ENCODE data around the gene PCYT1B.

PCYT1B gene

GRCh38 chrX:24684048-24684447 lies 36.9 kb upstream of the PCYT1B start:
- H3K9me3 Mint-ChIP-seq: peaks cover 10% of the 10 kb centered on the region
- H3K4me3 Mint-ChIP-seq: no peak overlapping the region
- no peaks in the 10 kb centered on the region for H3K36me3 Mint-ChIP-seq (ENCODE audit: low read depth)
- TF ChIP-seq CTCF (IDR thresholded peaks at IDR 0.05; ENCODE audit: unreplicated experiment in 3 of 3): no peak
- H3K27me3 Mint-ChIP-seq (ENCODE audit: low read depth): no peaks in the 10 kb centered on the region
- no peaks in the 10 kb centered on the region for H3K4me1 Mint-ChIP-seq
- no peak overlapping the region for H3K27ac Mint-ChIP-seq

GRCh38 chrX:24682739-24683432 lies 35.7 kb upstream of the PCYT1B start:
- TF ChIP-seq CTCF (IDR thresholded peaks at IDR 0.05; ENCODE audit: unreplicated experiment in 3 of 3): no peak
- H3K4me1 Mint-ChIP-seq: no peaks in the 10 kb centered on the region
- no peaks in the 10 kb centered on the region for H3K27me3 Mint-ChIP-seq (ENCODE audit: low read depth)
- no peak overlapping the region for H3K4me3 Mint-ChIP-seq
- H3K27ac Mint-ChIP-seq: no peak overlapping the region
- H3K9me3 Mint-ChIP-seq: peaks cover 10% of the 10 kb centered on the region
- H3K36me3 Mint-ChIP-seq (ENCODE audit: low read depth): no peaks in the 10 kb centered on the region

GRCh38 chrX:24676403-24677024 lies 29.4 kb upstream of the PCYT1B start:
- H3K27ac Mint-ChIP-seq: no peak overlapping the region
- peak; percentile 66 to 76 (median 74) for TF ChIP-seq CTCF (IDR thresholded peaks at IDR 0.05; ENCODE audit: unreplicated experiment in 3 of 3)
- no peaks in the 10 kb centered on the region for H3K36me3 Mint-ChIP-seq (ENCODE audit: low read depth)
- H3K9me3 Mint-ChIP-seq: no peaks in the 10 kb centered on the region
- no peaks in the 10 kb centered on the region for H3K4me1 Mint-ChIP-seq
- H3K27me3 Mint-ChIP-seq (ENCODE audit: low read depth): no peaks in the 10 kb centered on the region
- no peak overlapping the region for H3K4me3 Mint-ChIP-seq

- Mint-ChIP-seq H3K36me3 (ENCODE audit: low read depth) (no peaks in the 10 kb centered on the region), H3K27me3 (ENCODE audit: low read depth) (no peaks in the 10 kb centered on the region), H3K4me1 (no peaks in the 10 kb centered on the region), H3K27ac (no peak overlapping the region), H3K9me3 (no peaks in the 10 kb centered on the region), H3K4me3 (no peak overlapping the region)
- no peak for TF ChIP-seq CTCF (IDR thresholded peaks at IDR 0.05; ENCODE audit: unreplicated experiment in 3 of 3)
Observed at GRCh38 chrX:24673424-24673823, 26.3 kb upstream of the PCYT1B start.

- Mint-ChIP-seq H3K9me3 (no peaks in the 10 kb centered on the region), H3K27ac (no peak overlapping the region), H3K36me3 (ENCODE audit: low read depth) (no peaks in the 10 kb centered on the region), H3K4me3 (no peak overlapping the region), H3K4me1 (no peaks in the 10 kb centered on the region), H3K27me3 (ENCODE audit: low read depth) (no peaks in the 10 kb centered on the region)
- TF ChIP-seq CTCF (IDR thresholded peaks at IDR 0.05; ENCODE audit: unreplicated experiment in 3 of 3): no peak
Observed at GRCh38 chrX:24672701-24673190, 25.6 kb upstream of the PCYT1B start.

- no peaks in the 10 kb centered on the region for H3K9me3 Mint-ChIP-seq
- H3K4me3 Mint-ChIP-seq: no peak overlapping the region
- peak overlapping the region in 1 of 3 experiments; percentile 17 for H3K27ac Mint-ChIP-seq
- no peaks in the 10 kb centered on the region for H3K36me3 Mint-ChIP-seq (ENCODE audit: low read depth)
- no peaks in the 10 kb centered on the region for H3K27me3 Mint-ChIP-seq (ENCODE audit: low read depth)
- no peak for TF ChIP-seq CTCF (IDR thresholded peaks at IDR 0.05; ENCODE audit: unreplicated experiment in 3 of 3)
- H3K4me1 Mint-ChIP-seq: no peaks in the 10 kb centered on the region
Observed at GRCh38 chrX:24668111-24668510, 21.0 kb upstream of the PCYT1B start.

Data from nephron (organoid).